ENCODE data around the gene SPEG.

The SPEG gene

GRCh38 chr2:219417374-219417773, 17.3 kb upstream of the SPEG start:
- H3K4me3 ChIP-seq (ENCODE audit: low read depth, low read length) = no peak overlapping the region
- TF ChIP-seq CTCF (IDR thresholded peaks at IDR 0.05; ENCODE audit: low read depth, low read length, missing control alignments) = no peak
- DNase-seq (ENCODE audit: low read depth) = no peak
- in situ Hi-C loops (cut with HindIII; ENCODE audit: low sequenced_read_pairs) = loop anchor here (25.0 kb wide), 1 partner anchor 120 kb away; the partner anchor contains the start of genes CHPF and TMEM198

- in situ Hi-C loops (cut with HindIII; ENCODE audit: low sequenced_read_pairs) = loop anchor here (25.0 kb wide), 1 partner anchor 119 kb away; the partner anchor contains the start of genes CHPF and TMEM198
- TF ChIP-seq CTCF (IDR thresholded peaks at IDR 0.05; ENCODE audit: low read depth, low read length, missing control alignments) = no peak
- peak within 1 kb of the TSS; percentile 16 for H3K4me3 ChIP-seq (ENCODE audit: low read depth, low read length)
- no peak for DNase-seq (ENCODE audit: low read depth)
Observed at GRCh38 chr2:219418155-219419011, 16.3 kb upstream of the SPEG start, which contains the start of gene DES. Gene DES (plus strand): TSS chr2:219418377. CDS start chr2:219418463, 86 bp downstream.

- no peak for DNase-seq (ENCODE audit: low read depth)
- in situ Hi-C loops (cut with HindIII; ENCODE audit: low sequenced_read_pairs) = loop anchor here (25.0 kb wide), 1 partner anchor 118 kb away; the partner anchor contains the start of genes CHPF and TMEM198
- TF ChIP-seq CTCF (IDR thresholded peaks at IDR 0.05; ENCODE audit: low read depth, low read length, missing control alignments) = no peak
- H3K4me3 ChIP-seq (ENCODE audit: low read depth, low read length) = no peak overlapping the region
Observed at GRCh38 chr2:219419012-219419324, 15.7 kb upstream of the SPEG start.

- in situ Hi-C loops (cut with HindIII; ENCODE audit: low sequenced_read_pairs) = loop anchor here (25.0 kb wide), 1 partner anchor 118 kb away; the partner anchor contains the start of genes CHPF and TMEM198
- DNase-seq (ENCODE audit: low read depth) = no peak
- no peak overlapping the region for H3K4me3 ChIP-seq (ENCODE audit: low read depth, low read length)
- TF ChIP-seq CTCF (IDR thresholded peaks at IDR 0.05; ENCODE audit: low read depth, low read length, missing control alignments) = no peak
Observed at GRCh38 chr2:219419331-219420197, 15.1 kb upstream of the SPEG start.

- DNase-seq (ENCODE audit: low read depth) = no peak
- in situ Hi-C loops (cut with HindIII; ENCODE audit: low sequenced_read_pairs) = loop anchor here (25.0 kb wide), 1 partner anchor 117 kb away; the partner anchor contains the start of genes CHPF and TMEM198
- TF ChIP-seq CTCF (IDR thresholded peaks at IDR 0.05; ENCODE audit: low read depth, low read length, missing control alignments) = no peak
- H3K4me3 ChIP-seq (ENCODE audit: low read depth, low read length) = no peak overlapping the region
Observed at GRCh38 chr2:219420687-219421086, 14.0 kb upstream of the SPEG start.

- TF ChIP-seq CTCF (IDR thresholded peaks at IDR 0.05; ENCODE audit: low read depth, low read length, missing control alignments) = no peak
- DNase-seq (ENCODE audit: low read depth) = no peak
- in situ Hi-C loops (cut with HindIII; ENCODE audit: low sequenced_read_pairs) = loop anchor here (25.0 kb wide), 1 partner anchor 116 kb away; the partner anchor contains the start of genes CHPF and TMEM198
- H3K4me3 ChIP-seq (ENCODE audit: low read depth, low read length) = no peak overlapping the region
Observed at GRCh38 chr2:219421323-219421722, 13.3 kb upstream of the SPEG start.

Data from astrocyte of the cerebellum (primary cell).